ENCODE results near the gene SMOC2.

The SMOC2 gene

GRCh38 chr6:168404560-168404959 is 36.4 kb upstream of the SMOC2 start:
- TF ChIP-seq POLR2AphosphoS5 (IDR thresholded peaks at IDR 0.05; ENCODE audit: borderline replicate concordance, low read depth, low read length) (no peak), EZH2 (IDR thresholded peaks at IDR 0.05) (no peak), FOXP2 (optimal IDR thresholded peaks at IDR 0.05; ENCODE audit: control extremely low read depth, extremely low read length, insufficient read depth) (no peak)
- Histone ChIP-seq H3K27ac (no peak overlapping the region), H3K36me3 (ENCODE audit: insufficient read depth, low read length) (no peaks in the 10 kb centered on the region), H3K9ac (ENCODE audit: insufficient read length) (no peak overlapping the region), H3K9me3 (ENCODE audit: low read depth, low read length) (no peaks in the 10 kb centered on the region), H3K4me3 (no peak overlapping the region)
- no peak for DNase-seq (ENCODE audit: low read depth, low spot score)

GRCh38 chr6:168407842-168408241 is 33.1 kb upstream of the SMOC2 start:
- TF ChIP-seq POLR2AphosphoS5 (IDR thresholded peaks at IDR 0.05; ENCODE audit: borderline replicate concordance, low read depth, low read length), result no peak
- no peak for TF ChIP-seq FOXP2 (optimal IDR thresholded peaks at IDR 0.05; ENCODE audit: control extremely low read depth, extremely low read length, insufficient read depth)
- TF ChIP-seq EZH2 (IDR thresholded peaks at IDR 0.05), result no peak
- Histone ChIP-seq H3K36me3 (ENCODE audit: insufficient read depth, low read length) (no peaks in the 10 kb centered on the region), H3K9ac (ENCODE audit: insufficient read length) (no peak overlapping the region), H3K9me3 (ENCODE audit: low read depth, low read length) (no peaks in the 10 kb centered on the region), H3K4me3 (no peak overlapping the region), H3K27ac (no peak overlapping the region)
- DNase-seq (ENCODE audit: low read depth, low spot score), result no peak

GRCh38 chr6:168408504-168409136 is 32.4 kb upstream of the SMOC2 start:
- H3K9me3 ChIP-seq (ENCODE audit: low read depth, low read length), result no peaks in the 10 kb centered on the region

GRCh38 chr6:168410035-168410434 is 30.9 kb upstream of the SMOC2 start:
- DNase-seq (ENCODE audit: low read depth, low spot score), result no peak
- Histone ChIP-seq H3K9me3 (ENCODE audit: low read depth, low read length) (no peaks in the 10 kb centered on the region), H3K27ac (no peak overlapping the region), H3K36me3 (ENCODE audit: insufficient read depth, low read length) (no peaks in the 10 kb centered on the region), H3K4me3 (no peak overlapping the region), H3K9ac (ENCODE audit: insufficient read length) (no peak overlapping the region)
- TF ChIP-seq EZH2 (IDR thresholded peaks at IDR 0.05) (no peak), FOXP2 (optimal IDR thresholded peaks at IDR 0.05; ENCODE audit: control extremely low read depth, extremely low read length, insufficient read depth) (no peak), POLR2AphosphoS5 (IDR thresholded peaks at IDR 0.05; ENCODE audit: borderline replicate concordance, low read depth, low read length) (no peak)

More at GRCh38 chr6:168408504-168409136, 32.4 kb upstream of the SMOC2 start:
- Histone ChIP-seq H3K4me3 (no peak overlapping the region), H3K9ac (ENCODE audit: insufficient read length) (no peak overlapping the region), H3K36me3 (ENCODE audit: insufficient read depth, low read length) (no peaks in the 10 kb centered on the region), H3K27ac (no peak overlapping the region)
- DNase-seq (ENCODE audit: low read depth, low spot score), result no peak
- no peak for TF ChIP-seq EZH2 (IDR thresholded peaks at IDR 0.05)
- no peak for TF ChIP-seq FOXP2 (optimal IDR thresholded peaks at IDR 0.05; ENCODE audit: control extremely low read depth, extremely low read length, insufficient read depth)
- no peak for TF ChIP-seq POLR2AphosphoS5 (IDR thresholded peaks at IDR 0.05; ENCODE audit: borderline replicate concordance, low read depth, low read length)

- no peak overlapping the region for H3K4me3 ChIP-seq
- no peak overlapping the region for H3K27ac ChIP-seq
- H3K36me3 ChIP-seq (ENCODE audit: insufficient read depth, low read length), result no peaks in the 10 kb centered on the region
- DNase-seq (ENCODE audit: low read depth, low spot score), result no peak
- TF ChIP-seq EZH2 (IDR thresholded peaks at IDR 0.05) (no peak), POLR2AphosphoS5 (IDR thresholded peaks at IDR 0.05; ENCODE audit: borderline replicate concordance, low read depth, low read length) (no peak), FOXP2 (optimal IDR thresholded peaks at IDR 0.05; ENCODE audit: control extremely low read depth, extremely low read length, insufficient read depth) (no peak)
- H3K9ac ChIP-seq (ENCODE audit: insufficient read length), result no peak overlapping the region
- no peaks in the 10 kb centered on the region for H3K9me3 ChIP-seq (ENCODE audit: low read depth, low read length)
These were observed 30.4 kb upstream of the SMOC2 start for GRCh38 chr6:168410554-168411011.

GRCh38 chr6:168411130-168411529 is 29.9 kb upstream of the SMOC2 start:
- Histone ChIP-seq H3K4me3 (no peak overlapping the region), H3K27ac (no peak overlapping the region), H3K9ac (ENCODE audit: insufficient read length) (no peak overlapping the region), H3K9me3 (ENCODE audit: low read depth, low read length) (no peaks in the 10 kb centered on the region), H3K36me3 (ENCODE audit: insufficient read depth, low read length) (no peaks in the 10 kb centered on the region)
- no peak for TF ChIP-seq FOXP2 (optimal IDR thresholded peaks at IDR 0.05; ENCODE audit: control extremely low read depth, extremely low read length, insufficient read depth)
- no peak for TF ChIP-seq EZH2 (IDR thresholded peaks at IDR 0.05)
- TF ChIP-seq POLR2AphosphoS5 (IDR thresholded peaks at IDR 0.05; ENCODE audit: borderline replicate concordance, low read depth, low read length), result no peak
- no peak for DNase-seq (ENCODE audit: low read depth, low spot score)

GRCh38 chr6:168411793-168412192 is 29.2 kb upstream of the SMOC2 start:
- H3K9me3 ChIP-seq (ENCODE audit: low read depth, low read length), result no peaks in the 10 kb centered on the region
- H3K4me3 ChIP-seq, result no peak overlapping the region

GRCh38 chr6:168412456-168412855 is 28.5 kb upstream of the SMOC2 start:
- H3K9me3 ChIP-seq (ENCODE audit: low read depth, low read length), result no peaks in the 10 kb centered on the region
- DNase-seq (ENCODE audit: low read depth, low spot score), result no peak

More at GRCh38 chr6:168411793-168412192, 29.2 kb upstream of the SMOC2 start:
- no peak for DNase-seq (ENCODE audit: low read depth, low spot score)
- TF ChIP-seq POLR2AphosphoS5 (IDR thresholded peaks at IDR 0.05; ENCODE audit: borderline replicate concordance, low read depth, low read length), result no peak
- TF ChIP-seq EZH2 (IDR thresholded peaks at IDR 0.05), result no peak
- TF ChIP-seq FOXP2 (optimal IDR thresholded peaks at IDR 0.05; ENCODE audit: control extremely low read depth, extremely low read length, insufficient read depth), result no peak
- Histone ChIP-seq H3K9ac (ENCODE audit: insufficient read length) (no peak overlapping the region), H3K36me3 (ENCODE audit: insufficient read depth, low read length) (no peaks in the 10 kb centered on the region), H3K27ac (no peak overlapping the region)

More at GRCh38 chr6:168412456-168412855, 28.5 kb upstream of the SMOC2 start:
- no peak overlapping the region for H3K27ac ChIP-seq
- H3K4me3 ChIP-seq, result no peak overlapping the region
- TF ChIP-seq EZH2 (IDR thresholded peaks at IDR 0.05) (no peak), POLR2AphosphoS5 (IDR thresholded peaks at IDR 0.05; ENCODE audit: borderline replicate concordance, low read depth, low read length) (no peak), FOXP2 (optimal IDR thresholded peaks at IDR 0.05; ENCODE audit: control extremely low read depth, extremely low read length, insufficient read depth) (no peak)
- H3K36me3 ChIP-seq (ENCODE audit: insufficient read depth, low read length), result no peaks in the 10 kb centered on the region
- no peak overlapping the region for H3K9ac ChIP-seq (ENCODE audit: insufficient read length)
